Progenitor cell of endocrine pancreas (in vitro differentiated cells): ENCODE measurements around the gene AOC1. TPM values are rescaled to one million over a fixed set of nuclear protein-coding genes. Genes with fewer than 3 reads are reported as not detected.
A peak's percentile ranks its signal among the peaks of the same experiment; 100 is the strongest.

Experiments
- DNase-seq: peaks from one replicate; pipeline ENCODE4 v3.0.0; 2021; ENCODE audit warnings: low spot score; ENCODE audit not compliant: unreplicated experiment
- H3K27ac Mint-ChIP-seq: 2 replicates; pipeline ENCODE4 v1.8.0; 2021; ENCODE audit warnings: mild to moderate bottlenecking, moderate library complexity, mixed read lengths
- H3K27me3 Mint-ChIP-seq: 2 replicates; pipeline ENCODE4 v1.8.0; 2021; ENCODE audit warnings: mixed read lengths
- H3K36me3 Mint-ChIP-seq: 2 replicates; pipeline ENCODE4 v1.8.0; 2022; ENCODE audit warnings: mixed read lengths; ENCODE audit not compliant: insufficient read depth
- H3K4me1 Mint-ChIP-seq: 2 replicates; pipeline ENCODE4 v1.8.0; 2021; ENCODE audit warnings: low read depth, mixed read lengths
- H3K4me3 Mint-ChIP-seq: 2 replicates; pipeline ENCODE4 v1.8.0; 2021; ENCODE audit warnings: low read depth, mild to moderate bottlenecking, moderate library complexity, mixed read lengths
- H3K9me3 Mint-ChIP-seq: 2 replicates; pipeline ENCODE4 v1.8.0; 2021; ENCODE audit warnings: low read depth, mixed read lengths
- total RNA-seq: library from RNA; stranded (reverse); gene quantifications from 2 replicates; pipeline ENCODE4 v1.2.1, GENCODE V29; 2021
- TF ChIP-seq, protein P1 (sequence below): fragments of 200-600 bp; sonication (generic); IDR thresholded peaks from one replicate; pipeline ENCODE4 v1.5.0; 2021; ENCODE audit warnings: antibody characterized with exemption, mild to moderate bottlenecking; ENCODE audit not compliant: unreplicated experiment

AOC1 gene
- total RNA-seq, 1 donor from 2014 or later: 2.9 TPM

DNA sequence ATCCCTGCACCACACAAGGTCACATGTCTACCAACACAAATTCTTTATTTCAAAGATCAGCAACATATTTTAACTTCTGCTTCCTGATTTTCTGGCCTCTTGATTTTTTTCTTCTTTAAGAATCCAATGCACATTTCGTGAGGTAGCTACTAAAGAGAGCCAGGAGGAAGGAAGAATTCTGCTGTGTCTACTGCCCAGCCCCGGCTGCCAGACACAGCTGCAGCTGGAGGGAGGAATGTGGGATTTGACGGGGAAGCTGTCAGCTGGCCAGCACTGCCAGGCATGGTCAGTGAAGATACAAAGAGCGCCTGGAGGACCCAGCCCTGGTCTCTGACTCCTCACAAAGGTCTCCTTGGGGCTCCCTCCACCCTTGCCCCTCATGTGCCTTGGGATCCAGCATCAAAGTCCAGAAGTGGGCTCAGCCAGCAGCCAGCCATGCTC lies 6.9 kb upstream of the AOC1 start:
- Mint-ChIP-seq H3K27ac (no peak overlapping the region), H3K27me3 (peaks cover 4% of the 10 kb centered on the region), H3K36me3 (no peaks in the 10 kb centered on the region), H3K9me3 (no peaks in the 10 kb centered on the region), H3K4me1 (peaks cover 8% of the 10 kb centered on the region), H3K4me3 (no peak overlapping the region)
- TF ChIP-seq, protein P1, sequence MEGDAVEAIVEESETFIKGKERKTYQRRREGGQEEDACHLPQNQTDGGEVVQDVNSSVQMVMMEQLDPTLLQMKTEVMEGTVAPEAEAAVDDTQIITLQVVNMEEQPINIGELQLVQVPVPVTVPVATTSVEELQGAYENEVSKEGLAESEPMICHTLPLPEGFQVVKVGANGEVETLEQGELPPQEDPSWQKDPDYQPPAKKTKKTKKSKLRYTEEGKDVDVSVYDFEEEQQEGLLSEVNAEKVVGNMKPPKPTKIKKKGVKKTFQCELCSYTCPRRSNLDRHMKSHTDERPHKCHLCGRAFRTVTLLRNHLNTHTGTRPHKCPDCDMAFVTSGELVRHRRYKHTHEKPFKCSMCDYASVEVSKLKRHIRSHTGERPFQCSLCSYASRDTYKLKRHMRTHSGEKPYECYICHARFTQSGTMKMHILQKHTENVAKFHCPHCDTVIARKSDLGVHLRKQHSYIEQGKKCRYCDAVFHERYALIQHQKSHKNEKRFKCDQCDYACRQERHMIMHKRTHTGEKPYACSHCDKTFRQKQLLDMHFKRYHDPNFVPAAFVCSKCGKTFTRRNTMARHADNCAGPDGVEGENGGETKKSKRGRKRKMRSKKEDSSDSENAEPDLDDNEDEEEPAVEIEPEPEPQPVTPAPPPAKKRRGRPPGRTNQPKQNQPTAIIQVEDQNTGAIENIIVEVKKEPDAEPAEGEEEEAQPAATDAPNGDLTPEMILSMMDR: no peak
- DNase-seq: no peak

DNA sequence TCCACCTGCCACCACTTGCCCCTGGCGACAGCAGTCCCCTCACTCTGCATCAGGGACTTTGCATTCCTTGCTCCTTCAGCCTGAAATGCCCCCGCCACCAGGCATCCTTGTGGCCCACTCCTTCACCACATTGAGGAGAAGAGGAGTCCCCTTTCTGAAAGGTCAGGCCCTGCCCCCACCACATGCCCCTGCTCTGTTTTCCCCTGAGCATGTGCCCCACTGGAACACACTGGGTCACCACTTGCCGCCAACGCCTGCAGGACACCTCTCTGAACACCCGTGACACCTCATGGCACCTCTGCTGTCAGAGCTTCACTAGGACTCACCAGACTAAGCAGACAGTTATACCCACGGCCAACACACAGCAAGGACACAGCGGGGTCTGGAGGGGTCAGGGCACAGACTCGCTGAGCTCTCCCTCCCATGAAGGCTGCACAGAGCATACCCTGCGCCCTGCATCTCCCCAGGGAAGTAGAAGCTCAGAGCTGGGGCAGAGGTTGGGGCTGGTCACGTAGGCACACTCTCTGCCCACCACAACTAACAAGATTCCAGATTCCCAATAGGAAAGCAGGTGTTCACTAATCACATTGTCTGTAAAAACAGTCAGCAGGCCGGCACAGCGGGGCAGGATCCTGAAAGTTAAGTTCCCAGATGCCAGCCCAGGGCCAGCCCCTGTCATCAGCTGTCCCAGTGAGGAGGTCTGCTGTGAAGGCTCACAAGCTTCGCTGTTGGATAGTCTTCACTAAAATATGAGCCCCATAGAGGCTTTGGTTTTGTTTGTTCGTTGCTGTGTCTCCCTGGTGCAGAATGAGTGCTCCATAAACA lies 5.8 kb upstream of the AOC1 start:
- TF ChIP-seq, protein P1: no peak

DNA sequence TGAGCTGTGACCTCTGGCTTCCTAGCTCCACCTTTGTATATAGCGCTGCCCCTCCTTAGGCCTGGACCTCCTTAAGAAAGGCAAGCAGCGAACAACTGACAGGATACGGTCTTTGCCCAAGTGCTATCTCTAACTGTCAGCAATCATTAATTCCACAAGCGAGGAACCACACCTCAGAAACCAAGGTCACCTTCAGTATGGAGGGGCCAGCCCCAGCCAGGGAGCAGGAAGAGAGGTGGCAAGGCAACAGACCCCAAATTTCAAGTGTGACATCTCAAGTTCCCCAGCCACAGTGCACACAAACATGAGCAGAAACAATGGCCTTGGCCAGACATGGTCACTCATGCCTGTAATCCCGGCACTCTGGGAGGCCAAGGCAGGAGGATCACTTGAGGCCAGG lies 4.8 kb upstream of the AOC1 start:
- DNase-seq: no peak
- TF ChIP-seq, protein P1: no peak
- Mint-ChIP-seq H3K4me3 (no peak overlapping the region), H3K4me1 (peaks cover 4% of the 10 kb centered on the region), H3K36me3 (no peaks in the 10 kb centered on the region), H3K9me3 (no peaks in the 10 kb centered on the region), H3K27ac (no peak overlapping the region), H3K27me3 (peaks cover 4% of the 10 kb centered on the region)

More for the DNA sequence above, 5.8 kb upstream of the AOC1 start:
- H3K36me3 Mint-ChIP-seq: no peaks in the 10 kb centered on the region
- no peak for DNase-seq
- no peaks in the 10 kb centered on the region for H3K9me3 Mint-ChIP-seq
- H3K4me3 Mint-ChIP-seq: no peak overlapping the region
- H3K27me3 Mint-ChIP-seq: peaks cover 4% of the 10 kb centered on the region
- peaks cover 3% of the 10 kb centered on the region for H3K4me1 Mint-ChIP-seq
- peak overlapping the region; percentile 17 for H3K27ac Mint-ChIP-seq

DNA sequence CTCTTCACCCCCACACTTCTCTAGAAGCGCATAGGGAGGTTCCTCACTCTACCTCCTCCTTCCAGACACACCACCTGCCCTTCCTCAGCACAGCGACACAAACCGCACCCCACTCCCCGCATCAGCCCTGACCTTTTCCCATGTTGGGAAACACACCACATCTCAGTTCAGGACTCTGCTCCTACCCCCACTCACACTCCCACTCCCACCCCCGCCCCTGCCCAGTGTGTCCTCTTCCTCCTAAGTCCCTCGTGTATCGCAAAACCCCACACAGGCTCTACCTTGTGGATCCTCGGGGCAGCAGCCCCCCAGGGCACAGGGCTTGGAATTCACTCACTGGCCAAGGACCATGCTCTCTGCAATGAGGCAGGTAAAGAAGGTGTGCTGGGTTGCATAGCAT lies 4.2 kb upstream of the AOC1 start:
- TF ChIP-seq, protein P1: no peak
- no peak overlapping the region for H3K27ac Mint-ChIP-seq
- peaks cover 4% of the 10 kb centered on the region for H3K4me1 Mint-ChIP-seq
- H3K36me3 Mint-ChIP-seq: no peaks in the 10 kb centered on the region
- DNase-seq: no peak
- no peak overlapping the region for H3K4me3 Mint-ChIP-seq
- H3K27me3 Mint-ChIP-seq: peaks cover 8% of the 10 kb centered on the region
- H3K9me3 Mint-ChIP-seq: no peaks in the 10 kb centered on the region

DNA sequence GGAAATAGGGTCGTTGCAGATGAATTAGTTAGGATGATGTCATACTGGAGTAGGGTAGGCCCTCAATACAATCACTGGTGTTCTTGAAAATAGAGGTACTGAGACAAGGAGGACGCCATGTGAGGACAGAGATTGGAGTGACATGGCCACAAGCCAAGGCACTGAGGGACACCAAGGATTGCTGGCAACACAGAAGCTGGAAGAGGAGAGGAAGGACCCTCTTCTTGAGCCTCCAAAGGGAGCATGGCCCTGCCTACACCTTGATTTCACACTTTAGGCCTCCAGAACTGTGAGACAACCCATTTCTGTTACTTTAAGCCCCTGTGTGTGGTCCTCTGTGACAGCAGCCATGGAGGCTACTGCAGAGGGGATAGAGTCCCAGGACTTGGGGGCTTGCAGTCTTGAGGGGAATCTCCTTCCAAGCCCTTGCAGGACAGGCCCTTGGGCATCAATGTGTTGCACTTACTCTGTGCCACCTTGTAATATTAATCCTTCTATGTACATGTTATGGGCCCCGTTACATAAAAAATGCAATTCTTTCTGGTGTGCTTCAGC lies 3.7 kb upstream of the AOC1 start:
- TF ChIP-seq, protein P1: no peak
- Mint-ChIP-seq H3K27me3 (peaks cover 8% of the 10 kb centered on the region), H3K9me3 (no peaks in the 10 kb centered on the region), H3K4me1 (peaks cover 4% of the 10 kb centered on the region), H3K36me3 (no peaks in the 10 kb centered on the region), H3K4me3 (no peak overlapping the region), H3K27ac (no peak overlapping the region)
- no peak for DNase-seq
